Activated CD8-positive, alpha-beta memory T cell treated with anti-CD3 and anti-CD28 coated beads, Interleukin-2, amount 50 U/mL, for 48 hours (primary cell): ENCODE measurements around the gene EHD1.

ENCODE experiments used
- DNase-seq: peaks from one replicate; pipeline ENCODE4 v3.0.0-alpha.2; 2020

Gene EHD1

DNA sequence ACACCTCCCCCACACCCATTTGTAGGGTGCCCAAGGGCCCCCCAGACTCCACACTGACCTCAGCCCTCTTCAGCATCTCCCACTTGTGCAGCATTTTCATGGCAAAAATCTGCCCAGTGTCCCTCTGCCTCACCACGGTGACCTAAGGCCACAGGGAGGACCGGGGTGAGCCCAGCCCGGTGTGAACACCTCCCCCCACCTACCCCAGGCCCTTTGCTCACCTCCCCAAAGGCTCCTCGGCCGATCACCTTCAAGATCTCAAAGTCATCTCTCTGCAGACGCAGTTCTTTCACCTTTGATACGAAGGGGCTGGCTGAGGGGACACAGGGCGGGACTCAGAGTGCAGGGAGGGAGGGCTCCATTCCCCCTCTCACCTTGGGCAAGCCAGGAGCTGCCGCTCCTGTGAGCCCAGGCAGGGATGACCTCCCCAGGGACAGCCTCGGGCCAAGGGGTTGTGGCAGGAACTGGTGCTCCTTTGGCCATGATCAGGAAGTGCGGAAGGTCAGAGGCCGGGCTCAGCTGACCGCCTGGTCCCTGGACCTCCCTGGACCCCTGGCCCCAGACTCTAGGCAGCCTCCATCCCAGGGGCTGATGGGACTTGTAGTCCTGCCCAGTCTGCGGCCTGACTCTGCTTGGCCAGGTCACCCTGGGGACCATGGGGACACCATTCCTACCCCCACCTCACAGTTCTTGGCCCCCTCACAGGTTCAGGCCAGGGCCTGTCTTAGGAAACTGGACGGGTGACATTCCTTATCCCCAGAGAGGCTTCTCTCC is 36.6 kb downstream of the EHD1 start:
- no peak for DNase-seq

DNA sequence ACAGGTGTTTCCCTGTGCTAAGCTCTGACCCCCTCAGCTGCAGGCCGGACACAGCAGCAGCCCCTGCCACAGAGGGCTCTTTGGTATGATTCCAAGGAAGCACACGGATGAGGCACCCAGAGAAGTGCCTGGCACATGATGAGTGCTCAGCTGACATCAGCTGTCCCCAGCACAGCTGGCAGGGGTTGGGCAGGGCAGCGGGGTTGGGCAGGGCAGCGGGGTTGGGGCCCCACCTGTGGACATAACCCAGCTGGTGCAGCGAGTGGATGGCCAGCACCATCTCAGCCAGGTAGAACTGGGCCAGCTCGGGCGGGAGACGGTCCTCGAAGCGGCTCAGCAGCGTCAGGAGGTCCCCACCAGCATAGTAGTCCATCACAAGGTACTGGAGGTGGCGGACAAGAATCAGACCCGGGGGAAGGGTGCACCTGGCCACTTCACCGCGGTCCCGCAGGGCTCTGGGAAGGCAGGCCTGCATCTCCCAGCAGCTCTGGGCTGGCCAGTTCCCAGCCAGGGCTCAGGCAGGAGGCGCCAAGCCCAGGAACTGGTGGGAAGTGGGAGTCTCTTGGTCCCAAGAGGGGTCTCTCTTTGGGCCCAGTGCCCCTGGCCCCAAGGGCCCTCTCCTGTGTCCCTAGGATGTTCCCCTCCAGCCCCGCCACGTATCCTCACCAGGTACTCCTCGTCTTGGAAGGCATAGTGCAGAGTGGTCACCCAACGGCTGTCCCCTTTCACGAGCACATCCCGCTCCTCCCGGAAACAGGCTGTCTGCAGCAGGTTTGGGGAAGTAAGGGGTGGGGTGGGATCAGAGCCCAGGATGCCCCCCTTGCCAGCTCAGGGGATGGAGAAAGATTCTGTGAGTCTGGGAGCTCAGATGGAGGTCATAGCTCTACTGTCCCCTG is 38.3 kb downstream of the EHD1 start:
- no peak for DNase-seq

DNA sequence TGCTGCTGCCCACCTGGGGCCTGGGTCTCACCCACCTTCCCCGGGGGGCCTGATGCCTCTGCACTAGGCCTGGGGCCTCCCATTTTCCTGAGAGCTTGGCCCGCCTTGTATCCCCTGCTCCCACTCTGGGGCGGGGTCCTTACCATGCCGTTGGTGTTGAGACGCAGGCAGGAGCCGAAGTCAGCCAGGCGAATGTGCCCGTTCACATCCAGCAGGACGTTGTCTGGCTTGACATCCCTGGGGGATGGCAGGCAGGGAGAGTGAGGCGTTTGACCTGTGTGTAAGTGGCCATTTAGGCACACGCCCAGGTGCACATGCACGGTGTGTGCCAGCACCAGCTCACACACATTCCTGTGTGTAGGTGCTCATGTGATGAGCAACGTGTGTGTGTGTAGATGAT is 39.1 kb downstream of the EHD1 start:
- no peak for DNase-seq

DNA sequence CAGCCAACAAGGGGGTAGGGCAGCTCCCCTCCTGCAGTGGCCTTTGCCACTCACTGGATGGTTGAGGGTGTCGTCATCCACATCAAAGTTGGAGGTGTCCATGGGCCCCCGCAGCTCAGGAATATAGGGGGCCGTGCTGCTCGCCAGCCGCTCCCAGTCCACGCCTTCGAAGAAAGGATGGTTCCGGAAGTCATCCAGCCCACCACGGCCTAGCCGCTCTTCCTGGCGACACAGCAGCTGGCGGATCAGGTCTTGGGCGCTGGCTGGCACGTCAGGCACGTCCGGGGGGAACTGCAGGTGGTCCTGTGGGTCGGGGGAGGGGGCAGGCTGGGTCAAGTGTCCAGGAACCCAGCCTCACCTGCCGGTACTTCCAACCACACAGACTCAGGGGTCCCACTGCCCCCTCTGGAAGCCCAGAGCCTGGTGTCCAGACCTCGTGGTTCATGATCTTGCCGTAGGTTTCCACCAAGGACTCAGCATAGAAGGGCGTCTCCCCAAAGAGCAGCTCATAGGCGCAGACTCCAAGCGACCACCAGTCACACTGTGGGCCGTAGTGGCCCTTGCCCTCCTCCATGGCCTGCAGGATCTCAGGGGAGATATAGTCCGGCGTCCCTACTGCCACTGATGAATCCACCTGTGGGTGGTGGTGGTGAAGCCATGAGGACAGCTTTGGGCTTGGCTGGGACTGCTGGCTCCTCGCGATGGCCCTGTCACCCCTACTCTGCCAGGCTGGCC is 39.7 kb downstream of the EHD1 start:
- DNase-seq: no peak

DNA sequence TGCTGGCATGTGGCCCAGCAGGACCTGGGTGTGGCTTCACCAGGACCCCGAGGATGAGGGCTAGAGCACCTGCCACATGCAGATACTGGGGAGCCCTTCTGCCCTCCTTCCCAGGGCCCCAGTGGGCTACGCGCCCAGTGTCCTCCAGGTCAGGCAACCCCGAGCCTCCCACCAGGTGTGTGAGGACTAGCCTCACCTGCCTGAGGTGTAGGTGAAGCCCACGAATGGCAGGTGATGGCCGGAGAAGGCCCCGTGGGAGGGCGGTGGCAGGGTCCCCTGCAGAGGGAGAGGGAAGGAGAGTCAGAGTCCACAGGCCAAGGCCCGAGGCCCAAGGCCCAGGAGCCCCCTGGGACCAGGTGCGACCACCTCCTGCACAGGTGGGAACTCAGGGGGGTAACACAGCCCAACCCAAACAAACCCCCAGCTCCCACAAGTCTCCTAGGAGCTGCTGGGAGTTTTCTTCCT is 40.5 kb downstream of the EHD1 start:
- no peak for DNase-seq

- no peak for DNase-seq
Observed at GRCh38 chr11:64836448-64837072, 41.9 kb downstream of the EHD1 start.

DNA sequence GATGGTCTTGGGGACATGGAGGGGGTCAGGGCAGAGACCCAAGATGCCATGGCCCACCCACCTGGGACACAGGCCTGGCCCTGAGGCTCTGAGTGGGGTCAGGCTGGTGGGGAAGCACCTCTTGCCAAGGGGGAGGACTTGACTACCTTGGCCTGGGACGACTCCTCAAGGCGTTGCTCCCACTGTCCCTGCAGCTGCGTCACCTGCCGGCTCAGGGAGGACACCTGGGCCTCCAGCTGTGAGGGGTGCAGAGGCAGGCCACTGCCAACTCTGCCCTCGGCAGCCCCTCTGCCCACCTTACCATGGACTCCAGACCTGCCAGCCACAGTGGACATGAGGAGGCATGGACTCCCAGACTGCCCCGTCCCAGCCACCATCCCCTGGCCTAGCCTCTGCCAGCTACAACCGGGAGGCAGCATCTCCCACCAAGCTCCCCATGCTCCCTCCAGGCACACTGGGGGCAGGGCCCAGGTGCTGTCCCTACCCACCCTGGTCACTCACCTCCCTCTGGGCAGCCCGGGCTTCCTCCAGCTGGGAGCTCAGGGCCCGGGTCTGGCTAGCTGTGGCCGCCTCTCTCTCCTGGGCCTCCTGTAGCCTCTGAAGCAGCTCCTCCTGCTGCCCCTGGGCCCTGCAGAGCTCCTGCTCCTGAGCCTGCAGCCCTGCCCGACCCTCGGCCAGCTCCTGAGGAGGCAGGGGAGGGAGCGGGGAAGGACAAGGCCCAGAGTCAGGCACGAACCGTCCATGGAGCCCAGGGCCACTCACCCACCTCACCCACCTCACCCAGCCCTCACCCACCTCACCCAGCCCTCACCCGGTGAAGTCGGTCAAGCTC is 42.6 kb downstream of the EHD1 start:
- DNase-seq: no peak

GRCh38 chr11:64834723-64835615 is 43.5 kb downstream of the EHD1 start:
- no peak for DNase-seq

GRCh38 chr11:64834031-64834722 is 44.2 kb downstream of the EHD1 start:
- DNase-seq: no peak

DNA sequence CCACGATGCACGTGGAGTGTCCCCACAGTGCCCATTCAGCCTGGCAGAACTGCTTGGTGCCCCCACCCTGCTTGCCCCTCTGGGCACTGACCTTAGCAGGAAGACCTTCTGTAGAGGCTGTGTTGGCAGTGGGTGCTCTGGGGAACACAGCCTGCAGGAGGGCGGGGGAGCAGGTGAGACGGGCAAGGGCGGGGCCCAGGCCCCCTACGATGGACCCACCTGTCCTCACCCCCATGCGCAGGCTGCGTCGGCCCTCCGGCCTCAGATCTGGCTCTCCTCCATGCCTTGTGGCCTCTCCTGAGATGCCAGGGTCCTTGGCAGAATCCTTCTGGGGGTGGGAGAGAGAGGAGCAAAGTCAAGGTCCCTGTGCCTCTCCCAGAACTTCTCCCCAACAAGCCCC is 44.9 kb downstream of the EHD1 start:
- DNase-seq: no peak

- no peak for DNase-seq
Observed at GRCh38 chr11:64833198-64833502, 45.3 kb downstream of the EHD1 start.

- no peak for DNase-seq
Observed at GRCh38 chr11:64832467-64833197, 45.8 kb downstream of the EHD1 start.

- no peak for DNase-seq
Observed at GRCh38 chr11:64831411-64831891, 47.0 kb downstream of the EHD1 start.

DNA sequence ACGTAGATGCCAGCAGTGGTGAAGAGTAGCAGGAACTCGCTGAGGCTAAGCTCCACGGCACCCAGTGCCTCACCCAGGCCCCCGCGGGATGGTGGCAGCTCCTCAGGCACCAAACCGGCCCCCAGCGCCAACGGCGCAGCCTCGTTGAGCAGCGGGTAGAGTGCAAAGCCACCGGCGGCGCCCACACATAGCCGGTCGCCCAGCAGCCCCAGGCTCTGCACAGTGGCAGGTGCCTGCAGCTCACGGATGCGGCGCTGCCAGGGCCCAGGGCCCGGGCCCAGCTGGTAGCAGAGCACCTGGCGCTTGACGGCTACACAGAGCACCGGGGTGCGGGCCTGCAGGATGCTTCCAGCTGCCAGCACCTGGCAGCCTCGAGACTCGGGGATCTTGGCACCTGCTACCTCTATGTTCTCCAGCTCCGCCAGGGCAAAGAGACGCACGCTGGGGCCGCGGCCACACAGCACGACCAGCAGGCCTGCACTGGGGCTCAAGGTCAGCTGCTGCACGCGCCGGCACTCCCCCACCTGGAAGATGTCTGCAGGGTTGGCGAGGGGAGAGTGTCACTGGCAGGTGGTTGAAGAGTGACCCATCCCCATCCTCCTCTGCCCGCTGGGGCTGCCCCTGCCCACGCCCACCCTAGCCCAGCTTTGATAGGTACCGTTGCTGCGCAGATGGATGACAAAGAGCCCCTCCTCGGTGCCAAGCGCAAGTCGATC is 48.7 kb downstream of the EHD1 start:
- no peak for DNase-seq

GRCh38 chr11:64827451-64827839 is 51.0 kb downstream of the EHD1 start:
- DNase-seq: no peak

- DNase-seq: no peak
Observed at GRCh38 chr11:64826578-64827450, 51.6 kb downstream of the EHD1 start.

GRCh38 chr11:64826062-64826461 is 52.4 kb downstream of the EHD1 start:
- no peak for DNase-seq
